Ammon's horn (tissue), 1 donor: ENCODE data around the gene HHIPL1.

Source experiments
- DNase-seq: peaks from one replicate; pipeline ENCODE4 v3.0.0-alpha.2; 2016; ENCODE audit warnings: low spot score

HHIPL1 gene

DNA sequence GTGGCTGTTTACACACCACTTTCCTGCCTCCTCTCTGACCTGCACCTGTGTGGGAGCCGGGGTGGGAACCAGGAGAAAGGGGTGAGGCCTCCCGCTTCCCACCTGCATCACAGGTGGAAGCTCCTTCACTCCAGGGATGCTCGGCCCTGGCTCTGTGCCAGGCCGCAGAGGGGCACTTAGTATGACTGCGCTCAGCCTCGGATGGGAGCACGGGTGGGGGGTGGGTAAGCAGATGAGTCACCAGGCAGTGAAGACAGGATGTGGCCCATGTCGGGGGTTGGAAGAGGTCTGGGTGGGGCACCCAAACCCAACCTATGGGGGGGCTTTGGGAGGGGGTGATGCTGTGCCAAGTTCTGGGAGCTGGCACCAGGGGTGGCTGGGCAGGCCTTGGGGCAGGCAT, 31.7 kb downstream of the HHIPL1 start:
- no peak for DNase-seq

DNA sequence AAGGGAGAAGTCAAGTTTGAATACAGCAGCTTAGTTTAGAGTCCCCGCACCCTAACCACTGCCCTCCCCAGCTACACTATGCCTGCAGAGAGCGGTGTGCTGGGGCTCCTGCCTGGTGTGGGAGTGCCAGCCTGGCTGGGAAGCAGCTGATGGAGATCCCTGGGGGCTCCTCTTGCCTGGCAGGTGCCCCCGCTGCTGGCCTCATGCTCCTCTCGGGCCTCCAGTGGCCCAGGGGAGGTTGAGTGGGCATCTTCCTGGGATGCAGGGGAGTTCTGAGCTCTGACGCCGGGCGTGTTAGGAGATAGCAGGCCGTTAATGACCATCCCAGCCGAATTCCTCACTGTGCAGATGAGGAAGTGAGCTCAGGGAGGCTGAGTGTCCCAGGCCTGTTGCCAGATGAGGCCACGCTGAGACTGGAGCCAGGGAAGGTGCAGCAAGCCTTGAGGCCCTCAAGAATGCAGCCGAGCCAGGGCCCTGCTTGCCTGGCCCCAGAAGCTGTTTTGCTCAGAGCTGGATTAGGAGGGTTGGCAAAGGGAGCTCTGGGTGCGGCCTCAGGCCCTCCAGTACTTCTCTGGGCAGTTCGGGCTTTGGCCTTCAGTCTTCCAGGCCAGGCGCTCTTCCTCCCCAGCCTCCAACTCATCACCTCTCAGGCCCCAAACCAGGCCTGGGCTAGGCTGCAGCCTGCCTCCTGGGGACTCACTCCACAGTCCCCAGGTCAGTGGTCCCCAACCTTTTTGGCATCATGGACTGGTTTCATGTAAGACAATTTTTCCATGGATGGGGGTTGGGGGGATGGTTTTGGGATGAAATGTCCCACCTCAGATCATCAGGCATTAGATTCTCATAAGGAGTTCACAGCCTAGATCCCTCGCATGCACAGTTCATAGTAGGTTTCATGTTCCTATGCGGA, 32.6 kb downstream of the HHIPL1 start:
- no peak for DNase-seq

DNA sequence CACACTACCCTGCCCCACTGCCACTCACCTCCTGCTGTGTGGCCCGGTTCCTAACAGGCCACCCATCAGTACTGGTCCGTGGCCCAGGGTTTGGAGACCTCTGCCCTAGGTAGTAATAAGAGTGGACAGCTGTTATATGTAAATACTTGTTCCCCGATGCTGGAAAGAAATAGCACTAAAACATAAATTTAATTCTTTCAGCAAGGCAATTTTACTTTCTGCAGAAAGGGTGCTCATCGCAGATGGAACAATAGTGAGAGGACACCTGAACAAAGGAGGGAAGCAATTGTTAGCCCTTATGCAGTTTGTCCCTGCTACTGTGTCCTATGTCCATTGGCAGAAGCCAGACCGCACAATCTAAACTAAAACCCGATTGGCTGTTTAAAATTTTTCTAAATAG, 33.3 kb downstream of the HHIPL1 start:
- no peak for DNase-seq

DNA sequence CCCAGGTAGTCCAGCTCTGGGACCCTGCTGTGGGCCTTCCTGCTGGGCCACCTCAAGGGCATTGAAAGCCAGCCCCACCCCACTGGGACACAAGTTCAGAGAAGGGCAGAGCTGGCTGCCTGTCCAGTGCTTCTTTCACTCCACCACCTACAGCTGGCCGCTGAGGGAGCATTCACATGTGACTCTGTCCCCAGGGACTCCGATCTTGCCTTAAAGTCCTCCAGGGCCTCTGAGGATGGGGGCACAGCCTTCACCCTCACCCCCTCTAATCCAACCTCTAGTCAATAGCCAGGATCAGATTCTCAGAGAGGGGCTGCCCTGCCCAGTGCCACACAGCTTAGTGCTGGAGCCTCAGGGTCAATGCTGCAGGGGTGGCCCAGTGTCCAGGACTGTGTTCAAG, 34.2 kb downstream of the HHIPL1 start:
- no peak for DNase-seq

DNA sequence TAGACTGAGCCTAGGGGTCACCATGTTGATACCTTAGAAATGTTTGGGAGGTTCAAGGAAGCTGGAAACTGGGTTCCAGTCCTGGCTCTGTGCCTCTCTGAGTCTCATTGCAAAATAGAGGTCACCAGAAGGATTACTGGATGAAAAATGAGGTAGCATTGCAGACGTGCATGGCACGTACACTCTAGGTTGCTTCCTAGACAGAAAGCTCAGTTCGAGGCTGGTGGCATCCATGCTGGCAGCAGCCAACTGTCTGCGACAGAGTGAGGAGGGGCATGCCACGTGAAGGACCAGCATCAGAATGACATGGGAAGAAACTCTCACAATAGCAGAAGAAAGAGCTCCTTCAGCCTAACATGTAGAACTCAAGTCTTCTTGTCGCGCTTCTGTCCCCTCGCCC, 34.6 kb downstream of the HHIPL1 start:
- no peak for DNase-seq

DNA sequence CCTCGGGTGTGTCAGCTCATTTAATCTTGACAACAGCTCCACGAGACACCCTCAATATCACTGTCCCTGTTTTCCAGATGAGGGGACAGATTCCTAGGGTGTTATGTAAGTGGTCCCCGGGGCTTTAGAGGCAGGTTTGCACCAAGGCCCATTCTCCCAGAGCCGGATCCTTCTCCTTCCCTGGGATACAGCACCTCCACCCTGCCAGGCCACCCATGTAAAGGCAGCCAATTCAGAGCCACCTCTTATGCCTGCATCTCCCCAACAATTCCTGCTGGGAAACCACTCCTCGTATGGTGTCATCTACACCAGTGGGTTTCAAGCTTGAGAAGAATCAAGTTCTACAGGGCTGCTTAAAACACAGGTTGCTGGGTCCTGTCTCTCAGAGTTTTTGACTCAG, 35.1 kb downstream of the HHIPL1 start:
- DNase-seq, result no peak

DNA sequence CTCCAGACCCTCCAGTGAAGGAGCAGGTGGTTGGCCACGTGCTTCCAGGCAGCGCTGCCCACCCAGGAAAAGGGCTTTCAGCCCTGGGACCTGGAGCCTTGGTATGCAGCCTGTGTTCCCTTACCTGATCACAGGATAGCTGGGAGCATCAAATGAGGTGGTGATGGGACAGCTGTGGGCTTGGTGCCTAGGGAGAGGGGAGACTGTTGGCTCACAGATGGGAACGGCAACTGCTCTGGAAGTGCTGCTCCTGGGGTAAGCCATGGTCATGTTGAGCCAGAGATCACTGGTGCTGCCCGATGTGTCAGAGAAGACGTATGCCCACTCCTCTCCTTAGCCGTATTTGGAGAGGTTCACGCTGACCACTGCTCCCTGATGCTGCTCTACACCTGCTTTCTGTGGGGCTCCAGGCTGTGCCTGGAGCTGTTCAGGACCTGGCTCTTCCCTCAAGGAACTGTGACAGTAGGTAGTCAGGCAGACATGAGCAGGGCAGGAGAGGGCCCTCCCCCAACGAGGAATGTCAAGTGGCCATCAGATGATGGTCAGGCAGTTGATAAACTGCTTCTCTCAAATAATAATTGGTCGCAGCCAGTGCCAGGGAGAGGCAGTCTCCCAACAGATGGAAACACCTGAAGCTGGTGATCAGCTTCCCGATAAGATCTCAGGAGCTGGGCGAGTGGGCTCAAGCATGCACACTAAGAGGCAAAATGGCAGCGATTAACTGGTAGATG, 36.3 kb downstream of the HHIPL1 start:
- DNase-seq, result no peak

DNA sequence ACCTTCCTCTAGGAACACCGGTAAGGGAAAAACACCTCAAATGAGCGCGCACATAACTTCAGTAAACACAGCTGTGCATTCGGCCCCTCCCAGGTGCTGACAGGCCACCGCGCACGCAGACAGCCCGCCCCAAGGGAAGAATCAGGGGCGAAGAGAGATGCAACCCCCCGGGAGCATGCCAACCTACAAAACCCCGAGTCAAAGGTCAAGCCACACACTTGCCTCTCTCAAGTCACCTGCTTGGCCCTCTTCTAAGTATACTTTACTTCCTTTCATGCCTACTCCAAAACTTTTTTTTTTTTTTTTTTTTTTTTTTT, 36.9 kb downstream of the HHIPL1 start:
- DNase-seq, result no peak

DNA sequence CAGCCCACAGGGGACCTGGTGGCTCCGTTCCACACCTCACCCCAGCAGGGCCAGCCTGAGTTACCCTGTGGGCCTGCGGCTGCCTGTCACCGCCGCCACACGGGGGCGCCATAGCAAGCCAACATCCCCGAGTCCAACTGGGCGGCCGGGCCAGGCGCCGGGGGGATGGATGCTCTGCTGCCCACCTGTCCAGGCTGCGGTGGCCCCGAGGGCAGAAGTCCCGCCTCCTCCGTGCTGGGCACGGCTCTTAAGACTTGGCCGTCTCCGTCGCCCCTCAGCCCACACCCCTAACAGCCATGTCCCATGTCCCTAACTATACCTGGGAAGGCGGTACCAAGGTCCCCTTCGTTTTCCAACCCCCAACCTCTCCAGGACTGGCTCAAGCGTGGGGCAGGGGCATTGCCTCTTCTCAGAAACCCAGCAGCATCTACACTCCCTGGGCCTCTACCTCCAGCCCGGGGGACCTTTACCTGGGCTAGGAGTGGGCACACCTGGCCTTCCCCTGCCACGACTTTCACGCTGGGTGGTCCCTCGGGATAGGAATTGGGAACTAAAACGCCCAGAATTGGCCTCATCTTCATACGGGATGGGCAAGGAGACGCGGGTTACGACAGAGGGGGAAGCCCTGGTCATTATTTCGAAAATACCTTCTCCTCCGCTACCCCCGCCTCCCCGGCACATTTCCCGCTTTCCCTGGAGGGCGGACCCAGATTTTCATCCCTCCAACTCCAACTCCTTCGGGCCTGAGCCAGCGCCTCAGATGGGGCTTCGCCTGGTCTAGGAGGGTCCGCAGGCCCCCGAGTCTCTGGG, 38.1 kb downstream of the HHIPL1 start:
- peak; percentile 87 for DNase-seq

DNA sequence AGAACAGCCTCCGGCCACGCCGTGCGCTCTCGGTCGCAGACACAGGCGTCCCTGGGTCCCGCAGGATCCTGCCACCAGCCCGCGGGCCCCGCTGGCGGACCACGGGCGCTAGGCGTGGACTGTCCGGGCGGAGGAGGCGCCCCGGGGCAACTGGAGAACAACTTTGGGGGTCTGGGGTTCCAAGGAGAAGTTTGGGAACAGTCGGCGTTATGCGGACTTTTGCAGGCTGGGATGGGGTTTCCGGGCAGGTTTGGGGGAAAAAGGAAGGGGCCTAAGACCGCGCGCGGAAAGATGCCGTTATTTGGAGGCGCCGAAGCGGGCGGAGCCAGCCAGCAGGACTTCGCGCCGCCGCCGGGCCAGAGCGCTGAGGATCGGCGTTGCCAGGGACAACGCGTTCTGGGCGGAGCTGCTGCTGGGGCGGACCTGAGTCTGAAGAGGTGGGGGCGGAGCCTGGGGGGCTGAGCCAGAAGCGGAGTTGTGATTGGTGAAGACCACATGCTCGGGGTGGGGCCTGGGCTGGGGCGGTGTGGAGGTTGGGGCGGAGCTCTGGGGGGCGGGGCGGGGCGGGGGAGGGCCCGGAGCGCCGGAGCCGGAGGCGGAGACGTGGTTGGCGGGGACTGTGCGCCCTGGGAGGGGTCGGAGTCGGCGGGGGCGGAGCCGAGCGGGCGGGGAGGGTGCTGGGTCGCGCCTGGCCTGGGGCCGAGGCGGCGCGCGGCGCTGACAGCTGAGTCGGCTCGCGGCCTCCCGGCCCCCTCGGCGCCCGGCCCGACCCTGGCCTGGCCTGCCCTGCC, 38.9 kb downstream of the HHIPL1 start, which contains the start of gene CYP46A1:
CYP46A1 (plus strand) TSS at position 680 of the 791 bp plus-strand sequence. CDS start 120 bp downstream, outside the sequence.
- DNase-seq, result peak; percentile 100

DNA sequence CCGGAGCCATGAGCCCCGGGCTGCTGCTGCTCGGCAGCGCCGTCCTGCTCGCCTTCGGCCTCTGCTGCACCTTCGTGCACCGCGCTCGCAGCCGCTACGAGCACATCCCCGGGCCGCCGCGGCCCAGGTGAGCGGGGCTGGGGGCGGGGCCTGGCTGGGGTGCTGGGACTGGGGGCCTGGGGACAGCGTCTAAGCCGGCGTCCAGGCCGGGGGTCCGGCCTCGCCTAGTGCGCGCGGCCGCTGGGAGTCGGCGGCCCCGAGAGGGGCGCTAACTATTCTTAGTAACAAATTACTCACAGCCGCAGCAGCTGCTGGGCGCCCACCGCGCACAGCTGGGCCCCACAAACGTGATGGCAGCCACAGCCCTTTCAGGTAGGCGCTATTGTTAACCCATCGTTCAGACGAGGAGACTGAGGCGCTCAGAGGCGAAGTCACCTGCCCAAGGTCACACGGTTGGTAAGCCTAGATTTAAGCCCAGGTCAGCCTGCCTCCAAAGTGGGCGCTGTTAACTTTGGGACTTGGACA, 39.5 kb downstream of the HHIPL1 start:
- DNase-seq, result no peak

DNA sequence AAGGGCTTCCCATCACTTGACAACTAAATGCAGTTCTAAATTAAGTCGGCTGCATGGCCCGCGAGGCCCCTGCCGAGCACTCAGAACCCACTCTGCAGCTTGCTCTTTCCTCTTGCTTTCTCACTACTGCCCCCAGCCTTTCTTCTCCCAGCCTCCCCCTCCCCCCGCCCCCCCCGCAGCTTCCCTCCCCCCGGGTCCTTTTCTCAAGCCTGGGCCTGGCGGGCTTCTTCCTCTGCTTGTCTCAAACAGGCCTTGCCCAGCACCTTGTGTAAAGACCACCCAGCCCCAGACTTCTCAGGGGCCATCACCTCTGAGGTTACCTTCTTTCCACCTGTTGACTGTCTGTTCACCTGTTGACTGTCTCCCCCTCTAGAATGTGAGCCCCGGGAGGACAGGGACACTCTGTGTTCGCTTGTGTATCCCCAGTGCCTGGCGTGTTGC, 40.2 kb downstream of the HHIPL1 start:
- no peak for DNase-seq

DNA sequence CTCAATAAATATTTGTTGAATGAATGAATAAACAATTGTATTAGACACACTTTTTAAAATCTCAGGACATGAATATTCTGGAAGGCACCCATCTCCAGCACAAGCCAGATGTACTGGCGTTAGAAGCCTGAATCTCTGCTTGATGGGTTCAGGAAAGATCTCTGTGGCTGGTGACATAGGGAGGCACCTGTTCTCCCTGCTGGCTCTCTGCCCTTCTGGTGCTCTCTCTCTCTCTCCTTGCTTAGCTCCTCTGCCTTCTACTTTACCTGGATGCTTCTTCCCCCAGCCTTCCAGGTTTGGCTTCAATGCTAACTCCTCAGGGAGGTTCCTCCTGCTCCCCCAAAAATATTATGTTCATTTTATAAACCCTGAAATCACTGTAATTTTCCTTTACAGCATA, 40.7 kb downstream of the HHIPL1 start:
- no peak for DNase-seq

DNA sequence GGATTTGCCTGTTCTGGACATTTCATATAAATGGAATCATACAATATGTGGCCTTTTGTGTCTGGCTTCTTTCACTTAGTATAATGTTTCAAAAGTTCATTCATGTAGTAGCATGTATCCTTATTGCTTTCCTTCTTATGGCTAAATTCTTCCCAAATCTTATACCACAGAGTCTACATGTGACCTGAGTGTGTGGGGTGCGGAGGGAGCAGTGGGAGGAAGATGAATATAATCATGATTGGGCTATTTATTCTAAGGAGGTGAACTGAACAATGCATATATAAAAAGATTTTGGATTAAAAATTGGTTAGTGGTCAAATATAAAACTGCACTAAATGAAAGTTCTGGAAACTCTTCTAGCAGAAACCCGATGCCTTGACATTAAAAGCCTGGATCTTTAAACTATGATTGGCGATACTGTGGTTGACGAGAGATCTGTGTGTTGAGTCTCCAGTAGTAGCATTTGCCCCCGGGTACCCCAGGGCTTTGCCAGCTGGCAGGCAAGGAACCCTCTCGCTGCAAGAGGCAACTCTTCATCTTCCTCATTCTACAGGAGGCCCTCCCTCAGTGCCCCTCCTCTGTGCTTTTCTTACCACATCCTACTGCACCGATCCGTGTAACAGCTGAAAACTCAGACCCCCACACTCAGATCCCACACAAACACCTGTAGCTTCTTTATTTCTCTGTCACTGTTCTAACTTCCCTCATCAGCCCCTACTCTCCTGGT, 41.8 kb downstream of the HHIPL1 start:
- DNase-seq, result no peak

DNA sequence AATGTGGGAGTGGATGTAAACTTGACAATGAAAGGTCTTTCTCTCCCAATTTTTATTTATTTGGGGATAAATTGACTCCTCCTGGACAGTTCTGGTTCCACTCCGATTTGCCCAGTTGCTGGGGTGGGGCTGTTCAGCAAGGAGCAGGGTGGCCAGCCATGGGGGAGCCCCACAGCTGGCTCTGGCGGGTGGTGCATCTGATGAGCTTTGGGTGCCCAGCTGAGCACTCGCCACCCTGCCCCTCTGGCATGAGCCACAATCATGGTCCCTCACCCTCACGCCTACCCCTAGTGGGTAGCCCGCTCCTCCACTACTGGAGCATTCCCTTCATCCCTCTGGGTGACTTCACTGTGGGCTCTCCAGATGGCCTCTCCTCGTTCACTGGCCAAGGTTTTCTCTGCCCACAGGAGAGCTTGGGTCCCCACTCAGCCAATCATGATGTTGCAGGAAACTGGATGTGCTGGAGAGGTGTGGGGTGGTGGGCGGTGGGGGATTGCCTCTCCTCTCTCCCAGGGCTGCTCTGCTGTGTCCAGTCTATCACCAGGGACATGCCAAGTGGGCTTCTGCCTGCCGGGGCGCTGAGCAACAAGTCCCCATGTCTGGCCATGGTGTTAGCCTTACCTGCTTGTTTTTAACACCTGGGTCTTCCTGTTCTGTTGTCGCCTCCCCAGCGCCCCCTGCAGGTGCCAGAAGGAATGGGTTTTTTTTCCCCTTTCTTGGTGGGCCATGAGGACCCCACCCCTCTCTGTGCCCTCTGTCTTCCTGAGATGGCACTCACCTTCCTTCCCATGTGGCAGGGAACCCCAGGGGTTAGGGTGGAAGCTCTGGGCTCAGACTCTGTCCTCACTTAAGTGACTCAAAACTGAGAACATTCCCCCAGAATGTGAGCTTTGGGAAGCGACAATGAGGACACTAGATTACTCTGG, 42.6 kb downstream of the HHIPL1 start:
- DNase-seq, result no peak

DNA sequence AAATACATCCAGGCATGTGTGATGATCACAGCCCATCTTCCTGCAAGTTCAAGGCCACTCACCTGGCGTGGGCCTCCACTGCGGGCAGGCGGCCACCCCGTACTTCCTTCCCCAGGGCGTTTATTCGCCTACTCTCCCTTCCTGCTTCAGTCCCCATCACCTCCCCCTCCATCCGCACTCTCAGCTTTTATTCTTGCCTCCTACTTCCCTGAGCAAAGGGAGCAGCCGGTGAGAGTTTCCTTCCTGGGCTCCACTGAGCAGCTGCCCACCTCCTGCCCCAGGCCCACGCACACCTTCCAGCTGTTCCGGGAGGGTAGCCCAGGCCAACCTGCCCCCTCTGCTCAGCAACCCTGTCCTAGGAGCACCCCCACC, 43.3 kb downstream of the HHIPL1 start:
- no peak for DNase-seq

DNA sequence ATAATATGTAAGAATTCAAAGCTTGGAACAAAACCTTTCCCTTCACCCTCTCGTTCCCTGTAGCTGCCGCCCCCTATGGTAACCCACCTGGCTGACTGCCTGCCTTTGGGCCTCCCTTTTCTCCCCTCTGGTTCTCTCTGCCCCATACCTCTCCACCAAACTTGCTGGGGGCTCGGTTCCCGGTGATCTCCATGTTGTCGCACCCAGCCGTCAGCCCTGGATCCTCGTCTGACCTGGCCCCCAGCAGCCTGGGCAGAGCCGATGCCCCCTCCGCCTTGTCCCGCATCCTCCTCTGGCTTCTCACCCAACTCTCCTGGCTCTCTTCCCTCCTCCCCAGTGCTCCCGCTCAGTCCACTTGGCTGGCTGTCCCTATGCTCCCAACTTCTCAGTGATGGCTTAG, 43.7 kb downstream of the HHIPL1 start:
- no peak for DNase-seq

DNA sequence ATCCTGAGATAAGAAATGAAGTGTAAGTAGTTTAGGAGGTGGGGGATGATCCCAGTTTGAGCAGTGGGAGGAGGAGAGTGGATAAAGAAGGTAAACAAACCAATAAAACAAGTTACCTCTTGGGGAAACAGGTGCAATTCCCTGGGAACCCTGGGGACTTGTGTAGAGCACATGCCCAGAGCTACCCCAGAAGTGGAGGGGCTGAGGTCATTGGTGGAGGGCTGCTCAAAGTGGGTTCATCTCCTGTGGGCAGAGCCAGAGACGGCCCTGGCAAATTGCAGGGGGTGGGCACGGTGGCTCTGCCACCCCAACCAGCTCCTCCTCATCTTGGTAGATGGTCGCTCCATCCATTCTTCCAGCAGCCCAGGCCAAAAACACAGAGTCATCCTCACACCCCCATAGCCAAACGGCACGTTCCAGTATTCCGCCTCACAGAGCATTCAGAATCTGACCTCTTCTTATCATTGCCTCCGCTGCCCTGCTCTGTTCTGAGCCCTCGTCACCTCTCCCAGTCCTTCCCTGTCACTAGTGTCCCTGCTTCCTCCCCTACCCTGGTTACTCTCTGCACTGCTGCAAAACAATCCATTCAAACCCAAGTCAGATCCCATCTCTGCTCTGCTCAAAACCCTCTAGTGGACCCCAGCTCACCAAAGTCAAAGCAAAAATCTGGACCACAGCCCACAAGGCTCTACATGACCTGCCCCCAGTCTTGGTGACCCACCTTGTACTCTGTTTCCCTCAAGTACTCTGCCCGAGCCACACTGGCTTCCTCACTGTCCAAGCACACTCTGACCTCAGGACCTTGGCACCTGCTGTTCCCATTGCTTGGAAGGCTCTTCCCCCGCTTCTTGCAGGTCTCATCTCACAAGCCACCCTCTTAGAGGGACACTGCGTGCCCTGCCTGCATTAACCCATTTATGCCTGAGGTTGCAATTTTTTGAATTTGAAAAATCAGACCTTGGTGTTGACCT, 44.6 kb downstream of the HHIPL1 start:
- no peak for DNase-seq
